PFSK-1 (cell line): ENCODE results near the gene LZIC.

Experiments
- POLR2AphosphoS5 ChIP-seq: IDR thresholded peaks from 2 replicates; pipeline ENCODE4 v1.6.1; 2012; ENCODE audit warnings: low read depth, mild to moderate bottlenecking, control low read depth, low read length, moderate library complexity
- REST ChIP-seq, 2 experiments: IDR thresholded peaks; 2 replicates each; pipeline versions ENCODE4 v1.6.1 to v1.8.0; 2011 to 2012; ENCODE audit warnings: low read depth in 2 of 2, low read length in 2 of 2, control low read depth in 1 of 2, inconsistent platforms in 1 of 2, mild to moderate bottlenecking in 1 of 2, moderate library complexity in 1 of 2; ENCODE audit not compliant: insufficient read depth in 1 of 2
- SIN3A ChIP-seq: IDR thresholded peaks from 2 replicates; pipeline ENCODE4 v1.6.1; 2012; ENCODE audit warnings: mild to moderate bottlenecking, low read length, moderate library complexity, borderline replicate concordance; ENCODE audit not compliant: insufficient read depth
- TAF1 ChIP-seq: IDR thresholded peaks from 2 replicates; pipeline ENCODE4 v1.6.1; 2012; ENCODE audit warnings: low read length, control low read depth, borderline replicate concordance; ENCODE audit not compliant: insufficient read depth

DNA sequence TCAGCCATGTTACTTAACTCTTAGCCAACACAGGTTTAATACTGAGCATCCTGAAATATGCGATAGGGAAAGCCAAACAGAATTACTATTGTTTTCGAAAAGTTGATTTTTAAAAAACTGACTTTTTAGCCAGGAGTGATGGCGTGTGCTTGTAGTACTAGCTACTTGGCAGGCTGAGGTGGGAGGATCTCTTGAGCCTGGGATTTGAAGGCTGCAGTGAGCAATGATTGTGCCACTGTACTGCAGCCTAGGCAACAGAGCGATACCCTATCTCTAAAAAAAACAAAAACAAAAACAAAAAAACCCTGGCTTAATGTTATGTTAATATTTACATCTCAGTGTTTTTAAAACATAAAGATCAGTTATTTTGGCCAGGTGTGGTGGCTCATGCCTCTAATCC is 16.8 kb upstream of the LZIC start:
- TF ChIP-seq POLR2AphosphoS5 (no peak), REST (IDR thresholded peaks at IDR 0.05; ENCODE audit: insufficient read depth in 1 of 2, low read depth in 2 of 2, low read length in 2 of 2) (no peak), TAF1 (no peak), SIN3A (no peak)
